ENCODE results near the gene SEC31B. TPM values are rescaled to one million over a fixed set of nuclear protein-coding genes. Genes with fewer than 3 reads are reported as not detected.
A peak's percentile ranks its signal among the peaks of the same experiment; 100 is the strongest.

The SEC31B gene
- total RNA-seq, 2 donors from 2014 or later = 7.0 to 11.7 TPM

GRCh38 chr10:100535338-100535714, 15.7 kb upstream of the SEC31B start:
- intact Hi-C loops (cut with DNase I) = no loop called here
- DNase-seq (no peak), ATAC-seq (peak in 1 of 2 donors; percentile 3)

GRCh38 chr10:100534726-100535125, 15.1 kb upstream of the SEC31B start:
- ATAC-seq = no peak
- no peak for DNase-seq
- intact Hi-C loops (cut with DNase I) = no loop called here

- no peak for DNase-seq
- no peak for ATAC-seq
- intact Hi-C loops (cut with DNase I) = no loop called here
Measured at GRCh38 chr10:100531761-100532160, 12.1 kb upstream of the SEC31B start.

GRCh38 chr10:100529475-100530298, 10.0 kb upstream of the SEC31B start, which contains the start of gene NDUFB8:
TSS of gene NDUFB8 (minus strand) at chr10:100529871. CDS start at chr10:100529851, 20 bp downstream.
- intact Hi-C loops (cut with DNase I) = no loop called here
- DNase-seq (peak; percentile 93), ATAC-seq (peak; percentile 95 to 96)

GRCh38 chr10:100528921-100529474, 9.3 kb upstream of the SEC31B start:
- ATAC-seq = peak in 1 of 2 donors; percentile 7
- peak; percentile 27 for DNase-seq
- intact Hi-C loops (cut with DNase I) = no loop called here

- DNase-seq (no peak), ATAC-seq (no peak)
- intact Hi-C loops (cut with DNase I) = no loop called here
Measured at GRCh38 chr10:100528123-100528886, 8.6 kb upstream of the SEC31B start.

GRCh38 chr10:100524638-100525037, 5.0 kb upstream of the SEC31B start:
- DNase-seq (no peak), ATAC-seq (no peak)
- intact Hi-C loops (cut with DNase I) = no loop called here

- no peak for DNase-seq
- intact Hi-C loops (cut with DNase I) = no loop called here
- no peak for ATAC-seq
Measured at GRCh38 chr10:100524206-100524605, 4.5 kb upstream of the SEC31B start.

- no peak for ATAC-seq
- intact Hi-C loops (cut with DNase I) = no loop called here
Measured at GRCh38 chr10:100522945-100523344, 3.3 kb upstream of the SEC31B start.

GRCh38 chr10:100522107-100522801, 2.6 kb upstream of the SEC31B start:
- ATAC-seq = no peak
- no peak for DNase-seq
- intact Hi-C loops (cut with DNase I) = no loop called here

More at GRCh38 chr10:100522945-100523344, 3.3 kb upstream of the SEC31B start:
- no peak for DNase-seq

GRCh38 chr10:100520811-100521210, 1.1 kb upstream of the SEC31B start:
- intact Hi-C loops (cut with DNase I) = no loop called here
- no peak for DNase-seq
- ATAC-seq = no peak

GRCh38 chr10:100518761-100519241, 860 bp downstream of the SEC31B start:
- ATAC-seq (peak; percentile 61 to 73), DNase-seq (peak; percentile 69)
- intact Hi-C loops (cut with DNase I) = loop anchor here in 1 of 2 donors (5.0 kb wide), 1 partner anchor 182 kb away; no protein-coding TSS in a partner anchor

GRCh38 chr10:100516847-100517246, 2.8 kb downstream of the SEC31B start:
- ATAC-seq (no peak), DNase-seq (no peak)
- intact Hi-C loops (cut with DNase I) = loop anchor here in 1 of 2 donors (5.0 kb wide), 1 partner anchor 180 kb away; no protein-coding TSS in a partner anchor

- intact Hi-C loops (cut with DNase I) = loop anchor here in 1 of 2 donors (5.0 kb wide), 1 partner anchor 178 kb away; no protein-coding TSS in a partner anchor
- DNase-seq (no peak), ATAC-seq (no peak)
Measured at GRCh38 chr10:100515612-100516011, 4.0 kb downstream of the SEC31B start.

- intact Hi-C loops (cut with DNase I) = loop anchor here in 1 of 2 donors (5.0 kb wide), 1 partner anchor 173 kb away; no protein-coding TSS in a partner anchor
- ATAC-seq (peak; percentile 42 to 64), DNase-seq (no peak)
Measured at GRCh38 chr10:100510533-100511308, 8.9 kb downstream of the SEC31B start.

GRCh38 chr10:100509241-100509840, 10.3 kb downstream of the SEC31B start:
- intact Hi-C loops (cut with DNase I) = no loop called here
- DNase-seq (no peak), ATAC-seq (no peak)

GRCh38 chr10:100508691-100509150, 10.9 kb downstream of the SEC31B start:
- intact Hi-C loops (cut with DNase I) = no loop called here
- no peak for DNase-seq
- ATAC-seq = peak; percentile 39 to 50

GRCh38 chr10:100508266-100508665, 11.4 kb downstream of the SEC31B start:
- intact Hi-C loops (cut with DNase I) = no loop called here
- no peak for ATAC-seq
- no peak for DNase-seq
